Prostate gland (tissue), 2 donors: Measurements from ENCODE around the gene ATP13A3. TPM values are rescaled to one million over a fixed set of nuclear protein-coding genes. Genes with fewer than 3 reads are reported as not detected.
A peak's percentile ranks its signal among the peaks of the same experiment; 100 is the strongest.
"Not testable (repeated sequence)": the region's sequence is repeated elsewhere in the genome, so short reads cannot be mapped to it uniquely, and the experiment has no call there.

Source experiments
- DNase-seq: peaks from one replicate; pipeline ENCODE4 v3.0.0-alpha.2; 2019; ENCODE audit warnings: low spot score
- H3K27ac ChIP-seq, 2 donors: fragments of 200-600 bp; sonication (generic); 2 replicates each; pipeline ENCODE4 v1.5.1; 2017 to 2019
- H3K27me3 ChIP-seq: fragments of 200-600 bp; sonication (generic); replicated peaks from 2 replicates; pipeline ENCODE4 v1.5.1; 2019; ENCODE audit not compliant: insufficient read depth
- H3K36me3 ChIP-seq, 2 donors: fragments of 200-600 bp; sonication (generic); 1 replicate in 1 of 2; 2 replicates in 1 of 2; pipeline versions ENCODE4 v1.5.1 to v1.8.1; 2017 to 2019
- H3K4me1 ChIP-seq: fragments of 200-600 bp; sonication (generic); replicated peaks from 2 replicates; pipeline ENCODE4 v1.5.1; 2019
- H3K4me3 ChIP-seq, 2 donors: fragments of 200-600 bp; sonication (generic); 2 replicates each; pipeline ENCODE4 v1.5.1; 2017 to 2019
- H3K9me3 ChIP-seq: fragments of 200-600 bp; sonication (generic); 2 replicates; pipeline ENCODE4 v1.5.1; 2017
- CTCF ChIP-seq, 4 experiments: fragments of 200-600 bp in 2 of 4; fragments of 450-650 bp in 2 of 4; sonication (generic) in 2 of 4; IDR thresholded peaks; 1 replicate in 3 of 4; 2 replicates in 1 of 4; pipeline ENCODE4 v1.5.1; 2016 to 2019; ENCODE audit warnings: antibody characterized with exemption in 4 of 4, mild to moderate bottlenecking in 2 of 4, moderate library complexity in 2 of 4
- POLR2A ChIP-seq: fragments of 450-650 bp; IDR thresholded peaks from one replicate; pipeline ENCODE4 v1.6.1; 2016; ENCODE audit warnings: antibody characterized with exemption, mild to moderate bottlenecking
- POLR2AphosphoS5 ChIP-seq: sonication (generic); formaldehyde crosslinking; IDR thresholded peaks from one replicate; pipeline ENCODE4 v1.6.1; 2017; ENCODE audit warnings: antibody characterized with exemption
- WGBS: methylation state at CpG from one replicate; pipeline ENCODE4 v1.1.5; 2018; 5-methylcytosine and 5-hydroxymethylcytosine counted together
- intact Hi-C: fragments of 100-400 bp; cut with DNase I; formaldehyde crosslinking; loops from one replicate; pipeline ENCODE4 v1.14.2; 2022
- total RNA-seq, 2 donors: library from RNA; depleted of rRNA; stranded (reverse); fragments of >200 nt; gene quantifications; one replicate each; pipeline ENCODE4 v1.1.0, GENCODE V29; 2016

The ATP13A3 gene
- total RNA-seq, 2 donors from 2014 or later: 75.4 to 80.4 TPM

DNA sequence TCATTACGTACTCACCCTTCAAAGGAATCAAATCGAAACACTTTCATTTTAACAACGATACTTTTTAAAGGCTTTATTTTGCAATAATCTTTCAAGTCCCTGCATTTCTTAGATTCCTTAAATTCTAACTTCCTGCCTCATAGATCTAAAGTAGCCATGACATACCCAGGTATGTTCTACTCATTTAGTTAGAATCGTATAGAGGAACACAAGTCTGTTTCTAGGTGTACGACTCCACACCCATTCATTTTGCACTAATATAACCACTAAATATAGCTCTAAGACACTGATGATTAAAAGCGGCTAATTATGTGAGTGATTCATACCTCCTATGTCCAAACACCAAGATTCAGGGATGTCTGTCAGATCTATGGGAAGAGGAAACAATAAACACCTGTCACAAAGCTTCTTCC lies 1.3 kb downstream of the ATP13A3 start:
- Histone ChIP-seq H3K9me3 (no peaks in the 10 kb centered on the region), H3K4me1 (no peaks in the 10 kb centered on the region), H3K36me3 (no peaks in the 10 kb centered on the region), H3K27ac (peak overlapping the region; percentile 75 to 81), H3K27me3 (no peaks in the 10 kb centered on the region), H3K4me3 (peak overlapping the region; percentile 49 to 68)
- no peak for DNase-seq
- intact Hi-C loops: no loop called here
- WGBS: 5% methylated on average over 6 of the region's 6 CpGs
- TF ChIP-seq CTCF (IDR thresholded peaks at IDR 0.05): no peak
- no peak for TF ChIP-seq POLR2A
- no peak for TF ChIP-seq POLR2AphosphoS5

- Histone ChIP-seq H3K4me3 (no peak overlapping the region), H3K9me3 (no peaks in the 10 kb centered on the region), H3K27ac (no peak overlapping the region), H3K27me3 (no peaks in the 10 kb centered on the region), H3K36me3 (no peaks in the 10 kb centered on the region), H3K4me1 (no peaks in the 10 kb centered on the region)
- TF ChIP-seq POLR2A: no peak
- TF ChIP-seq POLR2AphosphoS5: no peak
- TF ChIP-seq CTCF (IDR thresholded peaks at IDR 0.05): no peak
- 97% methylated on average over 12 of the region's 12 CpGs for WGBS
- intact Hi-C loops: no loop called here
- DNase-seq: no peak
These were observed 2.2 kb downstream of the ATP13A3 start for GRCh38 chr3:194484614-194485013.

GRCh38 chr3:194483850-194484249 lies 3.0 kb downstream of the ATP13A3 start:
- intact Hi-C loops: no loop called here
- no peak for DNase-seq
- Histone ChIP-seq H3K27ac (no peak overlapping the region), H3K27me3 (no peaks in the 10 kb centered on the region), H3K4me3 (no peak overlapping the region), H3K9me3 (no peaks in the 10 kb centered on the region), H3K36me3 (no peaks in the 10 kb centered on the region), H3K4me1 (no peaks in the 10 kb centered on the region)
- WGBS: 97% methylated on average over 1 of the region's 1 CpG
- TF ChIP-seq POLR2AphosphoS5 (no peak), POLR2A (no peak), CTCF (IDR thresholded peaks at IDR 0.05) (no peak)

- not testable (repeated sequence) for H3K4me1 ChIP-seq
- 85% methylated on average over 13 of the region's 13 CpGs for WGBS
These were observed 4.0 kb downstream of the ATP13A3 start for GRCh38 chr3:194482830-194483229.

DNA sequence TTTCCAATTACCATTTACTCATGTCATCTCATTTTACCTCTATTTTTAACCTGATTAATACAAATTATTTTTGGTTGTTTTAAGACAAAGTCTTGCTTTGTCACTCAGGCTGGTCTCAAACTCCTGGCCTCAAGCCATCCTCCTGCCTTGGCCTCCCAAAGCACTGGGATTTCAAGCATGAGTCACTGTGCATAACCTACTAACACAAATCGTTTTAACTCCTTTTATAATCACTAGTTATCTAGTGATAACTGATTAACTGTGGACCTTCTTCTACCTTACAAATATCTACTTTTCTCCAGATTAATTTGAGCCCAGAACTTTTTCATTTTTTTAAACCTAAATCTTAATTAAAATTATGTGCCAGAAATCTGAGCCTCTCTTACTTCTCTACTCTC lies 4.6 kb downstream of the ATP13A3 start:
- no peaks in the 10 kb centered on the region for H3K4me1 ChIP-seq
- no peaks in the 10 kb centered on the region for H3K27me3 ChIP-seq
- TF ChIP-seq POLR2A: no peak
- TF ChIP-seq CTCF (IDR thresholded peaks at IDR 0.05): no peak
- no peak for TF ChIP-seq POLR2AphosphoS5
- no peaks in the 10 kb centered on the region for H3K36me3 ChIP-seq
- H3K4me3 ChIP-seq: no peak overlapping the region
- no peak overlapping the region for H3K27ac ChIP-seq
- intact Hi-C loops: no loop called here
- no peaks in the 10 kb centered on the region for H3K9me3 ChIP-seq
- 56% methylated on average over 1 of the region's 1 CpG for WGBS
- DNase-seq: no peak

More at GRCh38 chr3:194482830-194483229, 4.0 kb downstream of the ATP13A3 start:
- H3K27me3 ChIP-seq, H3K9me3 ChIP-seq, DNase-seq, H3K27ac ChIP-seq, H3K4me3 ChIP-seq, H3K36me3 ChIP-seq, intact Hi-C loops: not testable (repeated sequence)
